DMS 273 treated with DMSO at 0.1 percent for 48 hours (cell line): ENCODE results near the gene ARHGAP26.

Experiments used
- DNase-seq: peaks from one replicate; lab custom pipeline; 2025; lab: John Stamatoyannopoulos, UW

Gene ARHGAP26

GRCh38 chr5:143275512-143276363, 505.6 kb downstream of the ARHGAP26 start:
- no peak for DNase-seq

- no peak for DNase-seq
These were observed 507.4 kb downstream of the ARHGAP26 start for GRCh38 chr5:143277536-143277935.
